GM12873 (cell line): ENCODE results near the gene PRKCZ.

Experiments used
- CTCF ChIP-seq: IDR thresholded peaks from 2 replicates; pipeline ENCODE4 v1.5.1; 2012; ENCODE audit warnings: low read depth, mild to moderate bottlenecking, moderate library complexity, low read length, control low read depth; ENCODE audit not compliant: insufficient read depth; ENCODE audit errors: missing control alignments

PRKCZ gene

GRCh38 chr1:2042830-2043773, 7.1 kb upstream of the PRKCZ start:
- TF ChIP-seq CTCF: no peak

GRCh38 chr1:2043886-2044285, 6.3 kb upstream of the PRKCZ start:
- no peak for TF ChIP-seq CTCF

GRCh38 chr1:2044510-2045319, 5.5 kb upstream of the PRKCZ start:
- peak; percentile 66 for TF ChIP-seq CTCF

GRCh38 chr1:2045468-2046173, 4.6 kb upstream of the PRKCZ start:
- no peak for TF ChIP-seq CTCF

- peak; percentile 78 for TF ChIP-seq CTCF
These were observed 3.9 kb upstream of the PRKCZ start for GRCh38 chr1:2046174-2046917.

GRCh38 chr1:2046953-2047748, 3.1 kb upstream of the PRKCZ start:
- no peak for TF ChIP-seq CTCF
